ENCODE results near the gene GNAO1.

GNAO1 gene

DNA sequence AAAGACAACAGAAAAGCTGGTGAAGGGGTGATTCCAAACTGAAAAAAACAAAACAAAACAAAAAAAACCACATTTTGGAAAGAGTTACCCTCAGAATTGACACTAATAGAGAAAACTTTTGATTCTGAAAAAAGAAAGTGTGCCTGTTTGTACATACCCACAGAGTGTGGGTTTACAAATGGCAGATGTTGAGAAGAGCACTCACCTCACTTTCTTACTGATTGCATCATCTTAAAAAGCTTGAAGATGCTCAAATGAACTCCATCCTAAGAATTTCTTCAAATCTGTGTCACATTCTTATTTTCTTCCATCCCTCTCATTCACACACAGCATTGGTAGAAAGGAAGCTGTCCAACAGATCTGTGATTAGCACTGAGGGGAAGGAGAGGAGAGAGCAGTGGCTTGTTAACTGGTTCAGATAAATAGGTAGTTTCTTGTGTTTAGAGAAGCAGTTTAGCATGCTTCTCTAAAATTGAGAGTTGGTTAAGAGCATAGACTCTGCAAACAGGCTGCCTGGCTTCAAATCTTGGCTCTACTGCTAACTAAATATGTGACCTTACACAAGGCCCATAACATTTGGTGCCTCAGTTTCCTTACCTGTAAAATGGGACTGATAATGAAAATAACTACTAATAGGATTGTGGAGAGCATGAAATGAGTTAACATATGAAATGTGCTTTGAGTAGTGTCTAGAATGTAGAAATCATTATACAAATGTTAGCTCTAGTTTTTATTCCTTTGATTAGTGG is 6.9 kb downstream of the GNAO1 start:
- no peak for DNase-seq

GRCh38 chr16:56198755-56199114 is 7.4 kb downstream of the GNAO1 start:
- no peak for DNase-seq

DNA sequence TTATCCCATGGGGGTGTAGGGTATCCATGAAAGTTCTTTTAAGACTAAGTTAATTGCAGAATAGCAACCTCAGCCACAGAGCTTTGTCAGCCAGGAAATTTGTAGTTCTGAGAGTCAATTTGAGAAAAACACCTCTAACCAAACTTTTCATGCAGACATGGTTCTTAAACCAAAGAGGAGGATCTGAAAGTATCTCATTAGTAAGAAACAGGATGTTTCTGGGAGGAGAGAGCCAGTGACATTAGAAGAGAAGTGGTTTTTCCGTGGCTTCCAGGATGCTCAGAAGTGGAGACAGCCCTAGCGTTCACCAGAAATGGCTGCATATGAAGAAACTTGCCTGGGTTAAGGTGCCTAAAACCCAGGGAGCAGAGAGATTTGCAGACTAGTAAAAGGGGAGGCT is 7.9 kb downstream of the GNAO1 start:
- no peak for DNase-seq

DNA sequence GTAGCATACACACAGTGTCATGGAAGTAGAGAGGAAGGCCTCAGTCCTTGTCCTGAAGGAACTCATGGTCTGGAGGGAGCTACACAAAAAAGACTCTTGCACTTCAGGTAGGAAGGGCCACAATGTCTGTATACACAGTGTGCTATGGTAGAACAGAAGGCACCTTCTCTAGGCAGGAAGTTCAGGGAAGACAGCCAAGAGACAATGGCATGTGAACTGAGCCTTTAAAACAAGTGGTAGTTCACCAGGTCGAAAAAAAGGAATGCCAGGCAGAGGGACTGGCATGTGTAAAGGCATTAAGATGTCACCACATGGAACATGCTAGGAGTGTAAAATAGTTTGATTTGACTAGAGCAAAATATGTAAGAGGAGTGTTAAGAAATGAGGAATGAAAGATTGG is 9.7 kb downstream of the GNAO1 start:
- no peak for DNase-seq

- DNase-seq = no peak
Observed at GRCh38 chr16:56202036-56202435, 10.7 kb downstream of the GNAO1 start.

GRCh38 chr16:56203052-56203451 is 11.8 kb downstream of the GNAO1 start:
- no peak for DNase-seq

DNA sequence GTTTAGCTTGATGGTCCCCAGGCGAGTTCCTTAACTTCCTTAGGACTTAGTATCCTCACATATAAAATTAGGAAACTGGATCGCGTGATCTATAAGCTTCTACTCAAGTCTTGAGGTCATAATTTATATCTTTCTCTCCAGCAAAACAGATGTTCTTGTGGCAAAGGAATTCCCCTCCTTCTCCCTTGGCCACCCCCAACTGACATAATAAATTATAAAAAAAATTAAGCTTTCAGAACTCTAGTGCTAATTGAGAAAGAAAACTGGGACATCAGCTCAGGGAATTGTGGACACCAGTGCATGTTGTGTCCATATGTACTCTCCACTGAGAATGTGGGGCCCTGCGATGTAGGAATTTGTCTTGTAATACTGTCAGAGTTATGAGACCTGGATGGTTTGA is 13.5 kb downstream of the GNAO1 start:
- no peak for DNase-seq

- no peak for DNase-seq
Observed at GRCh38 chr16:56206951-56207350, 15.7 kb downstream of the GNAO1 start.

- DNase-seq = no peak
Observed at GRCh38 chr16:56207421-56207820, 16.1 kb downstream of the GNAO1 start.

GRCh38 chr16:56211435-56211981 is 20.2 kb downstream of the GNAO1 start:
- no peak for DNase-seq

DNA sequence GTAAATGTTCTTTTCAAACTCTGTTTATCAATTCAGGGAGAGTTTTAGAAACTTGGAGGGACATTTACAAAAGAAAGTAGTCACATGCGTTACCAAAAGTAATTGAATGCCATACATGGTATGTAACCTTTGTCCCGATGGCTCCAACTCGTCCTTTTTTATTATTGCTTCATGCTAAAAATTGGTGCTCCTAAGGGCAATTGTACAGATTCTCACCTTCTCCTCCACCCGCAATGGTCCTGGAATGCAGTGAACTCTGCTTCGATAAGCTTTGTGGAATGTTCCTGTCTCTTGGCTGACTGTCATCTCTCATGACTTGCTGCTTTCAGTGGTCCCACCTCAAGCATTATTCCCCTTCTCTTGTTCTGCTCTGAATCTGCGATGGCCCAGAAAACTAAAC is 20.9 kb downstream of the GNAO1 start:
- DNase-seq = no peak

DNA sequence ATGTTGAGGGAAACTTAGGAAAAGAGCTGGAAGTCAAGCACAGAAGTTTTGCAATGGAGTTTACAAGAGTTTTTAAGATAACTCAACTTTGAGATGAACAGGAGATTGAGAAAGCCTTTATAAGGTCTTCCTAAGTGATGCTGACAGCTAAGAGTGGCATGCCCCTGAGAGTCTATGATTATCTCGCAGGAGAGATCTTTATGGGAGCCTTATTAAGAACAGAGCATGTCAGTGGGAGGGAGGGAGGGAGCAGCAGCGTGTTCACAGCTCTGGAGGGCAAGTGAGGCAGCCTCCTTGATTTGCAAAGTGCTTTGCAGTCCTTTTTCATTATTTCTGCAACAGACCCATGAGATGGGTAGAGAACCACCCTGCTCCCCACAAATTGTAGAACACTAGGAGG is 30.7 kb downstream of the GNAO1 start:
- DNase-seq = no peak

DNA sequence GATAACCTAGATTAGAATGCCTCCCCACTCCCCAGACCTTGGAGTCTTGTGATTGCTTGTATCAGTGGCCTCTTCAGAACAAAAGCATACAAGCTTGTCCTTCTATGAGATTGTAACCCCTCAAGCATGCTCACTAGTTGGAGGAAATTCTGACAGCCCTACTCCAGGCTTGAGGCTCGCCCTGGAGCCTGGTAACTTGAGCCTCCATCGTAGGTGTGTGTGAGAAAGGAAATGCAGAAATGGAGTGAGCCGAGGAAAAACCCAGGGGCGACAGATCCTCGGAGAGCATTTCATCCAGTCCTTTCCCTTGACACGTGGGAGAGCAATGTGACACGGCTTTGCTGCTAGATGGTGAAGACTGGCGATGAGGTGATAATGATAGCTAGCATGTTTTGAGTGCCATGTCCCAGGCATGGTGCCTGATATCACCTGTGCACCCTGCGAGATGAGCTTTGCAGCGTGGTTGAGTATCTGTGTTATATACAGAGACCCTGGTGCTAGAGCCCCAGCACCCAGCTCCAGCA is 31.2 kb downstream of the GNAO1 start:
- DNase-seq = no peak

DNA sequence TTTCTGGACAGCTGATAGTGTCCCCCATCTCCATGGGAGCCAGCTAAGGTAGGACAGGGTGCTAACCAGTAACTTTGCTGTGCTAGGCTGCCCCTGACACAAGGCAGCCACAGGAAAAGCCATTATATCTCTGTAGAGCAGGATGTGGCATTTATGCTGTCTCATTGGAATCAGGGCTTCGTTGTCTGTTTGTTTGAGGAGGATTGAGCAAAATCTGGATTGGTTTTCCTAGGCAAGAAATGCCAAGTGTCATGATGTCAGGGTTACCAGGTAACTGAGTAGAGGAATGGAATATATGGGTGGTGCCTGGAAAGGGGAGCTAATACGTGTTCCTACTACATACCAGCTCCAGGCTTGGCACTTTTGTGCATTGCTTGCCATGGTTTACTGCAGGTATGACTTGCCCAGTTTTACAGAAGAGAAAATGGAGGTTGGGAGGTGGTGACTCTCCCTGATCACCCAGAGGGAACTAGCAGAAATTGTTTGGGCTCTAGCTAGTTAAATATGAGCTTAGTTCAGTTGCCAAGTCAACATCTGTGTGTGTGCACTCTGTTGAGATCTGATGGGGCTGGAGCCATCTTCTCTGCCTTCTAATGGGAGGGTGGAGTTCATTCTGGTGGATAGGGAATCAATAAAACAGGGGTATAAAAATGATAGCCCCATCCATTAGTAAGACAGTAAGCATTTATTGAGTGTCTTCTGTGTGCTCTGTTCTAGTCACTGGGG is 33.9 kb downstream of the GNAO1 start:
- no peak for DNase-seq

- DNase-seq = no peak
Observed at GRCh38 chr16:56226187-56226586, 34.9 kb downstream of the GNAO1 start.

DNA sequence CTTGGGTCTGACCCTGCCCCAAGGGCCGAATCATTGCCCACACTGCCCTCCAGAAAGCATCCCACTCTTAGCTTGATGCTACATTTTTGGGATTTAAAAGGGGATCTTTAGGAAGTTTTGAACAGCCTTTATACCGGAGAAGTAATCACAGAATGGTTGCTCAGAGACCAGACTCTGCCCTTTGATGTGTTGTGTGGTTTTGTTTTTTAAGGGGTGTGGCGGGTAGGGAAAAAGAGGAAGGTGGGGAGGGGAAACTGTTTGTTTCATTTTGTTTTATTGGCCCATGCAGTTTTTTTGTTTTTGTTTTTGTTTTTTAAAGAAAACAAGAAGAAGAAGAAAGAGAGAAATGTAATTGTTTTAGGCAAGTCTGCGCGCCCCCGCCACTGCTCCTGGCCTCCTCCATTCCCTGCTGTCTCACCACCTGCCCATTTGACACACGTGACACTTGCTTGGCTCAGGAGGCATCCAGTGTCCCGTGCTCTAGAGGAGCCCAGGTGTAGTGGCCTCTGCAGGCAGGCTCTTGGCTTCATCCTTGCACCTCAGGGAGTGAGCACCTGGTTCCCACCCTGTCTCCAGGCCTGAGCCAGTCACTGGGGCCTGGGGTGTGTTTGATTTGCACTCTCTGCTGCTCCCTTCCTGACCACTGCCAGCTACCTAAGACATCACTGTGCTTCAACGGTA is 35.7 kb downstream of the GNAO1 start:
- no peak for DNase-seq

GRCh38 chr16:56227936-56228335 is 36.6 kb downstream of the GNAO1 start:
- DNase-seq = no peak

- DNase-seq = no peak
Observed at GRCh38 chr16:56228476-56228875, 37.2 kb downstream of the GNAO1 start.

- DNase-seq = no peak
Observed at GRCh38 chr16:56233795-56234566, 42.7 kb downstream of the GNAO1 start.

- no peak for DNase-seq
Observed at GRCh38 chr16:56234737-56235136, 43.4 kb downstream of the GNAO1 start.

DNA sequence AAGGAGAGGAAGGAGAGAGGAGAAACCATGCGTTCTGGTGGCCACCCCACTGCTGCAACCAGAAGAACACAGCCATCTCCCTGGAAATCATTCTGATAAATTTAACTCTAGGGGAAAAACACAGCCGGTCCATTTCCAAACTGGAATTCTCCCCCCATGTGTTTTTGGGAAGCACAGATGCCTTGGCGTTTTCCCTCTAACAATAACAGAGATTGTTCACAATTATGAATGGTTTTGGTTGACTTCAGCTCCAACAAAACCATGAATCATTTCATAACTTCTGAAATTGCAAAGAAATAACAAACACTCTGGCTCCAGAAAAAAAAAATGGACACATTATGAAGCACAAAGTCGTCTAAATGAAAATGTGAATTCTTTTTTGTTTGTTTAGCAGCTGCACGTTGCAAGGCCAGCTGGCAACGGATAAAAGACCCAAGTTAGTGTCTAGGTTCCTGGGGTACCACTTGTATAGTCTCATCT is 46.2 kb downstream of the GNAO1 start:
- DNase-seq = no peak

DNA sequence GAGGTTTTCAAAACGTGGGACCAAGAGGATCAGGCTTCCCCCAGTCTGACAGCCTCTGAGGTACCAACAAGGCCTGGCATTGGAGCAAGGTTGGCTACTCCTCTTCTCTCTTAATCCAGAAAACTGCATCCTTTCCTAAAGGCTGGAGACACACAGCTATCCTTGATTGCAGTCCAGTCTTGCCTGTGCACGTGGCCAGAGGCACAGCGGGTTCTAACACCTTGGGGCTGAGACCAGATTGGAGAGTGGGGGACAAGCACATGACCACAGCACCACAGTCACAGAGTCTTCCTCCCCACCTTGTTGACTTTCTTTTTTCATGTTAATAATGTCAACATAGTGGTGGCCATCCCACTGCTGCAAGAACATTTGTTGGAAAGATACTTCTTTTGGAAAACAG is 46.9 kb downstream of the GNAO1 start:
- DNase-seq = no peak

DNA sequence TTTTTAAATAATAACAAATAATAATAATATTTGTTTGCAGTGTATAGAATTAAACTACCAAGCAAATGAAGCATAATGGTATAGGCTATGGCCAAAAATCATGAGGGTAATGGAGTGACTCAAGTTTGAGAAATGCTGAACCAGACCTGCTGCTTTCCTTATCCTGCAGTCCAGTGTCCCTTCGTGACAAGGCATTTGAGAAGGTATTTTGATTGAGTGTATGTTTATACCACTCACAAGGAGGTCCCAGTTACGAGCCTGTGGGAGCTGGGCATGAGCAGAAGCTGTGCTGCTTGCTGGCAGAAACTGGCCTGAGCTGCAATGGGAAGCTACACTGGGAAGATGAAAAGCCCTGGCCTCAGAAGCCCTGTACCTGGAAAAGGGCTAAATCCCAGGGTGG is 50.3 kb downstream of the GNAO1 start:
- DNase-seq = no peak
